Fibroblast of gingiva (primary cell): ENCODE results near the gene COL15A1.

Experiments
- DNase-seq: peaks from one replicate; pipeline ENCODE4 v3.0.0-alpha.2; 2011; ENCODE audit warnings: low read depth

The COL15A1 gene

DNA sequence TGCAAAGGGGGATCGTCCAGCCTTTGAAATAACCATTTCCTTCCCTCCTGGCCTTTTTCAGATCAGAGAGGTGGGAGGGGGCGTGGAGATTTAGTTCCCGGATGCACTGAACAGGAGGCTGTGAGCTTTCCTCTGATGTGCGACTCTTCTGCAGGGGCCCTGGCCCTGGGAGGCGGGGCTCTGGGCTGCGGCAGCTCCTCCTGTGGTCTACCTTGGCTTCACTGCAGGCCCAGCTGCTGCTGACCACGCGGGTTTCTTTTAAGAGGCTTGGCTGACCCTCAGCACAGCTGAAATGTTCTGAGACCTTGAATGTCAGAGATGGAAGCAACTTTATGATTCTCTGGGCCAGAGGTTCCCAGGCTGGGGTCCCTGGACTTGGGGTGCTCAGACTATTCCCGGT, 27.0 kb upstream of the COL15A1 start:
- DNase-seq, result no peak

DNA sequence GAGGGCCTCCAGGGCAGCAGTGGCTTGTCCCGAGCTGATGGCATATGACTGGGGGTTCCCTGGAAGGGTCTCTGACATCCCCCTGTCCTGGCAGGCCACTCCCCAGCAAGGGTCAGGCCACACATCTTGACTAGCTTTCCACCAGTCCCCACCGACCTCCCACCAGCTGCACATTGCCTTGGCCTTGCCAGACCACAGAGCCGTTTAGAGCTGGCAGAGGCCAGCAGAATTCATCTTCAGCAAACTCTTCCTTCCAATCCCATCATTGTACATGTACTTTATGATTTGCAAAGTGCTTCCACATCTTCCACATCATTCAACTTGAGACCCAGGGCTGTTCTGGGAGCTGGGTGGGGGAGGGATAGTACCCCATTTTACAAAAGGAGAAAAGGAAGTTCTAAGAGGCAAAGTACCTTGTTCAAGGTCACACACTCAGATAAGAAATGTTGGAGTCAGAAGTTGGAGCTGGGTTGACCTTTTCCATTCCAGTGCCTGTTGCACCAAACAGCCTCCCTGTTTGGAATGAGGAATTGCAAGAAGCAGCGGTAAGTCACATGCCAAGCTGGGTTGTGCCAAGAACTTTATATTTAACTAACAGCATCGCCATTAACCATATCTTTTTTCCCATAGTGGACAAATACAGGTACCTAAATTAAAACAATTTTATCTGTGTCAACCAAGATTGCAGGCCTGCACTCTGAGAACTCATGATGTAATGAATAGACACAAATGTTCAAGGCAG, 25.8 kb upstream of the COL15A1 start:
- DNase-seq, result no peak

DNA sequence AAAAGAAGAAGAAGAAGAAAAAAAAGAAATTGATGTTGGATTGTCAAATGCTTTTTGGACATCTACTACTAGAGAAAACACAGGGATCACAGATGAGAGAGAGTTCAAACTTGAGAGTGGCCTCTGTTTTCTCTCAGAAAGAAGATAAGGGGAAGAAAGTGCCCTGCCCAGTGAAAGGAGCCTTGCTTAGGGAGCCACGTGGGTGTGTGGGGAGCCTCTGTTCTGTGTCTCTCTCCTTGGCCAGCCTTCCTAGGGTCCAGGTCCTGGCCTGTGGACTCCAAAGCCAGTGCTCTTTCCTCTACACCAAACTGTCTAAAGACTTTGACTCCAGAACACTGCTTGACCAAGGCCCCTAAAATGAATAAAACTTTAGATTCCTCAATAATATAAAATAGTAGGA, 22.0 kb upstream of the COL15A1 start:
- no peak for DNase-seq

DNA sequence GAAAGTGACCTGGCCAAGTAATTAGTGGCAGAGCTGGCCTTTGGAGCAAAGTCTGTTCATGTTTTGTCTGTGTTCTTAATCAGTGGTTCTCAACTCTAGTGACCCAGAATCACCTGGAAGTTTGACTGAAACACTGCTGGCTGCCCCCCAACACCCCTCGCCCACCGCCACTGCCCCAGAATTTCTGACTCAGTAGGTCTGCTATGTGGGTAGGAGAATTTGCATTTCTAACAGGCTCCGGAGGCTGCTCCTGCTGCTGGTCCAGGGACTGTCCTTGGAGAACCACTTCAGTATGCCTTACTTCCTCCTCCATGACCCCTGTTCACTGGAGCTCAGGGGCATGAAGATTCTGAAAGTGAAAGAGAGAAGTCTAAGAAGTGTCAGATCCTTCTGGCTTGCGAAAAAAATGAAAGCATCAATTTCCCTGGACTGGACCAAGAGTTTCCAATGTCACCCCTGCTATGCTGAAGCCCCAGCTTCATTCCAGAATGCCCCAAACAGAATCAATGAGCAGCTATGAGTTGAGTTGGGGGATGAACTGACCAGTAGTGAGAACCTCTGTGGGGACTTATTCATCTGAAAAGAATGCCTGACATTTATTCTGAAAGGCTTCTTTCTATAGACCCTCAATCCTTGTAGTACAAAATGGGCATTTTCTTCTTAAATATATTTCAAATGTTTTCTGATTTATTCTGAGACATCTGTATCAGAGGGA, 20.8 kb upstream of the COL15A1 start:
- no peak for DNase-seq

DNA sequence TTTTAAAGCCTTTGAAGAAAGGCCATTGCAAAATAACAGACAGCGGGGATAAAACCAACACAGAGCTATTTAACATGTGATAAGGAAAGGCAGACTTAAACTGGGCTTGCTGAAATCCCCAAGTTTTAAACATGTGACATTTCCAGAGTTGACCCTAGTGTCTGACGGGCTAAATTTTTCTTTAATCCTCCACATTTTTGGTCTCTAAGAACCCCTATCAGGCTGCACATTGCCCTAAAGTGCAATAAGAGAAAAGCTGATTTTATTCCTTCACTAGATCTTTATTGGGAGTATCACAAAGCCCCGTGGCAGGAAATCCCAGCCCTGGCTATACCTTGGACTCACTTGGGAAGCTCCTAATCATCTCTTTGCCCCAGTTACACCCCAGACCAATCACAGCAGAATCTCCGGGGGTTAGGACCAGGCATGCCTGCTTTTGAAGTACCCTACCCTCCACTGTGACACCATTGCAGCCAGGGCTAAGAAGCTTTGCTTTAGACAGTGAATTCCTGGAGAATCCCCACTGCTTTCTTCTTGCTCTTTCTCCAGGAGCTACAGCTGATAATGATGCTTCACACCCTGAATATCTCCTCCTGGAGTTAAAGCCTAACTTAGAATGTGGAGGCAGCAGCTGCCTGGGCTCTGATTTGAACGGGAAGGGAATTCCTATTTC, 20.1 kb upstream of the COL15A1 start:
- DNase-seq, result no peak

DNA sequence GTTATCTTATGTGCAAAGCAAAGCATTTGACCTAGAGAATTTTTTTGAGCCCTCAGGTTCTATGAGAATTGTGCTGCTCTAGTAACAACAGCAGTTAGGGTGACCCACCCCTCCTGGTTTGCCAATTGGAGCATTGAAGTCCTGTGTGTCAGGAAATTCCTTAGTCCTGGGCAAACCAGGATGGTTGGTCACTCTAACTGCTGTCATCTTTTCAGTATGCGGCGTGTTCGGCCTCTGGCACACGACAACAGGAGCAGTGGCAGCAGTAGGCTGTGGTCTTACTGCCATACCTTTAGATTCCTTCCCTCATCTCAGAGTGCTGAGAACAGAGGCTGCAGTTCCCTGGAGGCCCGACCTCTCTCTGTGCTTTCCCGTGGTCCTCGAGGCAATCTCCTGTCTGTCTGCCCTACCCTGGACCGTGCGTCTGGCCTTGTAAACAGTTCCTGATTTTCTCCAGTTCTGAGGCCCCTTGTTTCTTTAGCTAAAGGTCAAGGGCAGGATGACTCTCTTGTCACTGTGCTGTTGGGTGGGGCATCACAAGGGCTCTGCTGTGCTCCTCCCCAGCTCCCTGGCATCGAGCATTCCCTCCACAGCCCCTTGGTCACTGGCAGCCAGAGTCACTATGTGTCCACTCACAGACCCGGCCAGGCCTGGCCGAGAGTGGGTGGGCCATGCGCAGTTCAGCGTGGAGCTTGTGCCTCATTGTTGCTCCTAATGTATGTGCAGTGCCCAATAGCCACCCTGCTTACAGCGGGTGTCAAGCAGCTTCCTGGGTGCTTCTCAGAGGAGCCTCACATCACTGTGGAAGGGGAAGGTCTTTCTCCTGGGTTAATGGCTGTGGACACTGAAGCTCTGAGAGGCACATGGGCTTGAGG, 18.5 kb upstream of the COL15A1 start:
- no peak for DNase-seq

DNA sequence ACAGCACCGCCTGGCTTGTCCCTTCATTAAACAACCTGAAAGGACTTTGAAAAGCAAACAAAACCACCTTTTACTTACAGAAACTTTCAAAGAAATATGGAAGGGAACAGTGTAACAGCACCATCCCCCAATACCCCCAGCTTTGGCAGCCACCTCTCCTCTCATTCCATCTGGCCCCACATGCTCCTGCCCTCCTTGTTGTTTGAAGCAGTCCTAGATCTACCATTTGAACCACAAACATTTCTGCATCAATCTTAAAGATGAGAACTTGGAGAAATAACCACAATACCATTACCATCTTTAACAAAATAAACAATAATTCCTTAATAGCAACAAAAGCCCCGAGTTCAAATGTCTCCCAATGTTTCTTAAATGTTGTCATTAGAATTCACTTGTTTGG, 17.8 kb upstream of the COL15A1 start:
- no peak for DNase-seq

DNA sequence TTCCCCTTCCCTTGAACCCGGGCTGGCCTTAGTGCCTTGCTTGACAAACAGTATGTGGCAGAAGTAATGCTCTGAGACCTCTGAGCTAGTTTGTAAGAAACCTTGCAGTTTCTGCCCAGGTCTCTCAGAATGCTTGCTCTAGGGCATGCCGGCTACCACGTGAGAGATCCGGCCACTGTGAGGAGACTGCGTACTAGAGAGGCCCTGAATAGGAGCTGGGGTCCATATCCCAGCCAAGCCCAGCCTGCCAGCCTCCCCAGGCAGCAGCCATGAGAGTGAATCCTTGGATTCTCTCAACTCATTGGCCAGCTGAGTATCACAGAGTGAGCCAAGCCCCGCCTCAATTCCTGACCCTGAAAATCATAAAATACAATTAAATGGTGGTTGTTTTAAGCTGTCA, 16.0 kb upstream of the COL15A1 start:
- DNase-seq, result no peak

DNA sequence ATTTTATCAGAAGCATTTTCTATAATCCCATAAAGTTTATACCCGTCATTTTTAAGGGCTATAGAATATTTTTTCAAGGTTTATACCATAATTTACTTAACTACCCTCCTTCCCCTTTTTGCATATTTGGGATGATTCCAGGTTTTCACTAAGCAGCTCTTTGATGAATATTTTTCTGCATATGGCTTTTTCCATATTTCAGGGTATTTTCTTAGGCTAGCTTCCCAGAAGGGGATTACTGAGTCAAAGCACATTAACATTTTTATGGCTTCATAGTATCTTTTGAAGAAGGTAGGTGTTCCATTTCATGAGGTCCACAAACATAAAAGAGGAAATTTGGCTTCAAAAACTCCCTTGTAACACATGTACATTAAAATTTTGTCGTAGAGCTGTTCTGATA, 14.6 kb upstream of the COL15A1 start:
- DNase-seq, result no peak

DNA sequence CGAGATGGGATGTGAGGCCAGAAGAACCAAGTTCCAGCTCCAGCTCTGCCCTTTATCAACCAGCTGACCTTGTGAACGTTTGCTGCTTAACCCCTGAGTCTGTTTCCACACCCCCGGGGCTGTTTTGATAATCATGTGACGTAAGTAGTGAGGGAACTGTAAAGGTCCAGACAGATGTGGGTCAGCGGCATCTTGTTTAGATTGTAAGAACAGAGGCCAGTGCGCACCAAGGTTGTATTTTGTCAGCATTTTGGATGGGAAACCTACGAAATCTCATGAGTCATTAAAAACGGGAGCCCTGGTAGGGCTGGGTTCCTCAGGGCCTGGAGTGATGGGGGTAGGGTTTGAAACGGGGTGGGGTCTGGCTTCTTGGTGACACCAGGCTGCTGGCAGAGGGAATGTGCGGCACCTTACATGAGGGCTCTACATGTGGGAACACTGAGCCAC, 13.8 kb upstream of the COL15A1 start:
- DNase-seq, result no peak

DNA sequence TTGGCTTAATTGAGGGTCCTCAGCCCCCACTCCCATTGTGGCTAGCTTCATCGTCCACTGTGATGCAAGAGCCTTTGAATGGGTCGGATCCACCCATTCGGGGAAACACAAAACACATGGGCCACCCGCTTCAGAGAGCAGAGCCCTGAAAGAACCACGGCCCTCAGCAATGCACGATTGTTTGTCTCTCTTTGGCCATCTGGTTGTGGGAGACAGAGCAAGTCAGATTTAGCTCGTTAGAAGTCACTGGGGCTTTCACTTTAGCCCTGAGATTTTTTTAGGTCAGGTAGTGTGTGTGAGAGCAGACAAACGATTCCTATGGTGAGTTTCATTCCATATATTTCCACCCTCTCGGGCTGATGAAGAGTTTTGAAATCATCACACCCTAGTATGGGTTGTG, 12.9 kb upstream of the COL15A1 start:
- DNase-seq, result no peak

DNA sequence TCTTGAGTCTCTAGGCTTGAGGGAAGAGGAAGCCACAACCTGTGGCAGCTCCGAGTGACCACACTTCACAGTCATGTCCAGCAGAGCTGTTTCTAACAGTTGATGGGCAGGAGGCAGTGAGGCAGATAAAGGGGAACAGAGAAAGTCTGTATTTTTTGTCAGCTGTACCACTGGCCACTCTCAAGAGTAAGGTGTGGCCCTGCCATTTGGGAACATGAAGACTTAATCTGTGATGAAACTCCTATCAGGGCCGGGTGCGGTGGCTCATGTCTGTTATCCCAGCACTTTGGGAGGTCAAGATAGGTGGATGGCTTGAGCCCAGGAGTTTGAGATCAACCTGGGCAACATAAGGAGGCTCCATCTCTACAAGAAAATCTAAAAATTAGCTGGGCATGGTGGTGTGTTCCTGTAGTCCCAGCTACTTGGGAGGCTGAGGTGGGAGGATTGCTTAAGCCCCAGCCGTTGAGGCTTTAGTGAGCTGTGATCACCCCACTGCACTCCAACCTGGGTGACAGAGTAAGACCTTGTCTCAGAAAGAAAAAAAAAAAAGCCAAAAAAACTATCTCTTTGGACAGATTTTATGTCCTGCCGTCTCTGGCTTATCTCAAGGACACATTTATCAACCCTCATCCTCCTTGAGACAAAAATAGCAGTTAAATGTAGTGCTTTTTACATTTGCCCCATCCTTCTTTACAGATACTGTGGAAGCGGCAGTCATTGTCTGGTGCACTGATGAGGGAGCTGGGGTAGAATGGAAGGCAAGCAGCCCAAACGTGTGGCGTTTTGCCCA, 11.9 kb upstream of the COL15A1 start:
- no peak for DNase-seq

DNA sequence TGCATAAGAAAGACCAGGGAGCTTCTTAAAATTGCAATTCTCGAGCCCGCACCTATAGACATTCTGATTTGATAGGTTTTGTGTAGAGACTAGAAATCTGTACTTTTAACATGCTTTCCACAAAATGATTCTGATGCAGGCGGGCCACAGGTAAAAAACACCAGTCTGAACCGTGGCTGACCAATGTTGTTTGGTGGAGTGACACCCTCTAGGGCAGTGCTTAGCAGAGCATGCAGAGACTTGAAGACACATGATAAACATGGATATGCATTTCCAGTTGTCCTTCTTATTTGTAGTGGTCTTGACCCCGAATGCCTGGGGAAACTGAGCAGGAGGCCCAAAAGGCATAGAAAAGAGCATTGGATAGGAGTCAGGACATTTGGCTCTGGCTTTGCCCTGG, 10.5 kb upstream of the COL15A1 start:
- DNase-seq, result no peak

DNA sequence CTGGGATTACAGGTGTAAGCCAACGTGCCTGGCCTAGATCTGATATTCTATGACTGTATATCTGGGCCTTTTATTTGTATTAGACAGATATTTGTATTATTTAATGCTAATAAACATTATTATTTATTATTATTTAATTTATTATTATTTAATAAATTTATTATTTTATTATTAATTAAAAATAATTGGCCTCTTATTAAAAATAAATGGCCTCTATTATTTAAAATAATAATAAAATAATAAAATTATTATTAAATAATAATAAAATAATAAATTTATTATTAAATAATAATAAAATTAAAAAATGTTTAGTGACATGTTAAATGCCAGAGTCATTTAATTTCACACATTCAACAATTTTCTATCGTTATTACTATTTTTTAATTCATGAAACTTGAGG, 9.8 kb upstream of the COL15A1 start:
- DNase-seq, result no peak

DNA sequence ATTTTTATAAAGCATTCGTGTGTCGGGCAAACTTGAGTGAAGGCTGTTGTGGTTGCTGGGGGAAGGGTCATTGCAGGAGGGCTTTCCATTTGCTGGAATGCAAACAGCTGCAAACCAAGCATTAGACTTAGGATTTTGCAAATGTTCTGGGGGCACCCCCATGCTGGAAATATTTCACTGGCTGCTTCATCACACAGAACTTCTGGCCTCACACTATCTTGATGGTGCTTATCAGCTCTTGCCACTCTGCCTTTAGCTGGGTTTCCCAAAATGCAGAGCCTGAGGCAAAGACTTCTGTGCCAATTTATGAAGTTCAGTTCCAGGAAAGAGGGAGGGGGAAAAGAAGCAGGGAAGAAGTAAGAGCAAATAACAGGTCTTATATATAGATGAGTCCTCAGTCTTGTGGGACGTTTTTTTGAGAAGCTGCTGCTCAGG, 8.6 kb upstream of the COL15A1 start:
- no peak for DNase-seq

DNA sequence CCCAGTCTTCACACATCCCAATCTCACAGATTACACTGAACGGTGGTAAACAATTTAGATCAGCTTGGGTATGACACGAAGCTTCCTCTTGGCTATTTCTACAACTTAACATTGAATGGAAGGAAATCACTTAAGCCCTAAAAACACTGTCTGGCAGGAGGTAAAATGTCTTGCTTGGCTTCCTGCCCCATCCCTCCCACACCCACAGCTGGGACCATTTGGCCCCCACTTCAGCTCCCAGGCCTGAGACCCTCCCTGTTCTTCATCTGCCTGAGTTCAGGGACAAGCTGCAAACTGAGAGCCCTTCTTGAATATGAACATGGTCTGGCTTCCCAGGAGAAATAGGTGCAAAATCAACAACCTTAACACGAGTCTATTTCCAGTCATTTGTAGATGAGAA, 3.4 kb upstream of the COL15A1 start:
- DNase-seq, result no peak

DNA sequence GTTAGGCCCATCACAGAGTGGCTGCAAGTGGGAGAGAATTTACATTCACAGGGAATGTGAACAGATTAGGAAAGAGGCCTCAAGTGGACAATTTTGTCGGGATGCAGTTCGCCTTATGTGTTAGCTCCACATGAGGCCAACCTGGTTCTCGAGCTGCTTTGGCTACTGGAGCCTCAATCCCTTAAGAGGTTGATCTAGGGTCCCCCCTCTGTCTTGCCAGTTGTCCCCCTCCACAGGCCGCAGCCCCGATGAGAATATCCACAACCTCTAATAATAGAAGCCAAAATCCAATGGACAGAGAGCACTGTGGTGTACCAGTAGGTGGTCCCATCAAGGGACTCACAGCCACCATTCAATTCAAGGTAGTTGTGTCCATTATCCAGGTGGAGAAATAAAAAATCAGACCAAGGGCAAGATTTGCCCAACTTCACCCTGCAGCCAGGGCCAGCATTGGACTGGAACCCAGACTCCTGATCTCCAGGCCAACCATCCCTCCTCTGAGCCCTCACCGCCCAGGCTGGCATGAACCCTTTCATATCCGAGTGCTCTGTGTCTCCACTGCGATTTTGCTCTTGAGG, 1.7 kb upstream of the COL15A1 start:
- DNase-seq, result no peak

DNA sequence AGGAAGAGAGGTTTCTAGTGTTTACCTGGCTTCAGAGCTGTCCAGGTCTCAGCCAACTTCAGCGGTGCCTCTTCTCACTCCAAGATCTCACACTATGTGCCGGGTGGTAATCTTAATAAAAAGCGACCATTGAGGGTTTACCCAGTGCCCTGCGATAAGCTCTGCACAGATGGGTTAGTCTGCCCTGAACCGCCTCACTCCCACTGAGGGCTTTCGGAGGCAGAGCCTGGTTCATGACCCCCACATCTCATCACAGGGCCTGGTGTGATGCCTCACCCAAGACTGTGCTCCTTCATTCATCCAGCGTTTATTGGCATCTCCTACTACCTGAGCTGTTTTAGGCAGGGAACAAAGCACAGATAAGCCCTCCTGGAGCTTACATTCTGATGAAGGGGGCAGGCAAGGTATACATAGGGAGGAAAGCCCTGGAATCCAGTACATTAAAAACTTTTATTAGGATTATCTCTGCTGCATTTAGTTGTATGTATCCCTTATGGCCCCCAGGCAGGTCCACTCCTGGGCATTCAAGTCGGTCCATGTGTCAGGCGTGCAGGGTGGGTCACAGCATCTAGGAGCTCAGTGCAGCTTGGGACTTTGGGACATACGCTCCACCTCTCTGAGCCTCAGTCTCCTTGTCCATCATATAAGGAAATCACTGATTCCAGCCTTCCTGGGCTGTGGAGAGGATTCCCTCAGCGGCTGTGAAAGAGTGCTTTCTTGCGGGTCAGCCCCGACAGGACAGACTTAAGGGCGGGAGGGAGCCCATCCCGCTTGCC, 613 bp upstream of the COL15A1 start:
- no peak for DNase-seq

DNA sequence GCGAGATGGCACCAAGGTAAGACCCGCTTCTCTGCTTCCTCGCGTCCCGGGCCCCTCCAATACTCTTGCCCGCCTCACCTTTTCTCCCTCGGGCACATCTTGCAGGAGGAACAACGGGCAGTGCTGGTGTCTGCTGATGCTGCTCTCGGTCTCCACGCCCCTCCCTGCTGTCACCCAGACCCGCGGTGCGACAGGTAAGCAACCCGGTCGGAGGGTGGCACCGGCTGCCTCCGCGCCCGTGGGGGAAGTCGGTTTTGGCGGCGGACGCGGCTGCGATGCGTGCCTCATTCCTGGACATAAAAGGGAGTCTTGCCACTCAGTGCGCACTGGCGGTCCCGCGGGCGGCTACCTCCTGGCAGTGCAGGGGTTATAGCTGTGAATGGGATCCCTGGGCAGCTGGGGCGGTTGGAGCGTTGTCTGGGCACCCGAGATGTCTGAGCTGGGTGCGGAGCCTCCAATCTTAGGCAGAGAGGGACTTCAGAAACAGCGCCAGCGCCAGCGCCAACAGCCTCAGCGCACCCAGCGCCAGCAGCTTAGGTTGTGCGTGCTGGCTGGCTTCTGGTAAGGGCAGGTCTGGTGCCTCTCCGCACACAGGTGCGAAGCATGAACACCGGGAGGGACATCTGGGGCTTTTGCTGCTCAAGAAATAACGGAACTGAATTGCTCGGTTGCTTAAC, 488 bp downstream of the COL15A1 start:
- no peak for DNase-seq

DNA sequence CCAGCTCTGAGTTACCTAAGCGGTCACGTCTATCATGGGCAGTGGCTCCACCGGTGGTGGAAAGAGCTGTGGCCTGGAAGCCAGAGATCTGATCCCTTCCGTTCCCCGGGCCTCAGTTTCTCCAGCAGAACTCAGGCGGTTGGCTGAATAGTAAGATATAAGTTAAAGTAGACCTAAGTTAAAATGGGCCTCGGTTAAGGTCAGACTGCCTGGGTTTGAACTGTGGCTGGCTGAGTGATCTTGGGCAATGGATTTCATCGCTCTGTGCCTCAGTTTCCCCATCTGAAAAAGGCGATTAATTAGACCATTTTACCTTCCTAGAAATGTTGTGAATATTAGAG, 997 bp downstream of the COL15A1 start:
- DNase-seq, result no peak
